Measurements from ENCODE around the gene KLK12. TPM values are rescaled to one million over a fixed set of nuclear protein-coding genes. Genes with fewer than 3 reads are reported as not detected.

Gene KLK12
- total RNA-seq, 2 experiments from 2014 or later: not detected

GRCh38 chr19:51031220-51031879 lies 3.5 kb downstream of the KLK12 start:
- Mint-ChIP-seq H3K27me3 (peaks cover 12% of the 10 kb centered on the region), H3K9me3 (no peaks in the 10 kb centered on the region), H3K36me3 (ENCODE audit: low read depth) (no peaks in the 10 kb centered on the region), H3K27ac (no peak overlapping the region), H3K4me1 (no peaks in the 10 kb centered on the region), H3K4me3 (no peak overlapping the region)
- POLR2A ChIA-PET: no interaction called here
- CTCF ChIA-PET: no interaction called here
- DNase-seq: no peak

- POLR2A ChIA-PET: no interaction called here
- H3K27ac Mint-ChIP-seq: no peak overlapping the region
- H3K27me3 Mint-ChIP-seq: peaks cover 12% of the 10 kb centered on the region
- no peaks in the 10 kb centered on the region for H3K9me3 Mint-ChIP-seq
- no peak for DNase-seq
- H3K36me3 Mint-ChIP-seq (ENCODE audit: low read depth): no peaks in the 10 kb centered on the region
- CTCF ChIA-PET: no interaction called here
- H3K4me3 Mint-ChIP-seq: no peak overlapping the region
- no peaks in the 10 kb centered on the region for H3K4me1 Mint-ChIP-seq
Measured at GRCh38 chr19:51030631-51031030, 4.2 kb downstream of the KLK12 start.

DNA sequence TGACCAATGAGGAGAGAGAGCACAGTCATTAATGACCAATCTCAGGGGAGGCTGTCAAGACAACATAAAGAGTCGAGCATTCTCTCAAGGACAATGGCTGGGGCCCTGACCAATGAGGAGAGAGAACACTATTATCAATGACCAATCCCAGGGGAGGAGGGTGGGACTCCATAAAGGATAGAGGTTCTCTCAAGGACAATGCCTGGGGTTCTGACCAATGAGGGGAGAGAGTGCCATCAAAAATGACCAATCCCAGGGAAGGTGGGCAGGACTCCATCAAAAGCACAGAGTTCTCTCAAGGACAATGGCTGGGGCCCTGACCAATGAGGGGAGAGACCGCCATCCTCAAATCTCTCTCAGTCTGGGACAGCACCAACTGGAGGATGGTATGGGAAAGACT lies 5.1 kb downstream of the KLK12 start:
- Mint-ChIP-seq H3K27ac (no peak overlapping the region), H3K4me3 (no peak overlapping the region), H3K27me3 (peaks cover 8% of the 10 kb centered on the region), H3K4me1 (no peaks in the 10 kb centered on the region), H3K9me3 (no peaks in the 10 kb centered on the region), H3K36me3 (ENCODE audit: low read depth) (no peaks in the 10 kb centered on the region)
- ChIA-PET CTCF (no interaction called here), POLR2A (no interaction called here)
- DNase-seq: no peak

DNA sequence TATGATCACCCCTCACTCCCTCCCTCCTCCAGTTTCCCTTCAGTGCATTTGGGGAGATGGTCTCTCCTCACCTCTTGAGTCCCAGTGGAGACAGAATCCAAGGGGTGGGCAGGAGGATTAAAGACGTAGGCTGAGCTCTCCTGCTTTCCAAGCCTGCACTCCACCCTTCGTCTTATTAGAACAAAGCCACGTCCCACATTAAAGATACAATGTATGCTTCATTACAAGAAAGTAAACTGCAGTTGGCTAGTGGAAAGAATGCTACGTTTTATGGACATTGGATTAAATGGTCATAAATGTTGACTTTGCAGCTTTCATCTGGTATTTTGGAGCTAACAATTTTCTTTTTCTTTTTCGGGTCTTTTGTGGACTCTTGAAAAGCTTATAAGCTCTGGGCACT lies 6.9 kb downstream of the KLK12 start:
- POLR2A ChIA-PET: no interaction called here
- Mint-ChIP-seq H3K36me3 (ENCODE audit: low read depth) (no peaks in the 10 kb centered on the region), H3K4me3 (no peak overlapping the region), H3K4me1 (no peaks in the 10 kb centered on the region), H3K27me3 (peaks cover 8% of the 10 kb centered on the region), H3K9me3 (no peaks in the 10 kb centered on the region), H3K27ac (no peak overlapping the region)
- no peak for DNase-seq
- CTCF ChIA-PET: no interaction called here

DNA sequence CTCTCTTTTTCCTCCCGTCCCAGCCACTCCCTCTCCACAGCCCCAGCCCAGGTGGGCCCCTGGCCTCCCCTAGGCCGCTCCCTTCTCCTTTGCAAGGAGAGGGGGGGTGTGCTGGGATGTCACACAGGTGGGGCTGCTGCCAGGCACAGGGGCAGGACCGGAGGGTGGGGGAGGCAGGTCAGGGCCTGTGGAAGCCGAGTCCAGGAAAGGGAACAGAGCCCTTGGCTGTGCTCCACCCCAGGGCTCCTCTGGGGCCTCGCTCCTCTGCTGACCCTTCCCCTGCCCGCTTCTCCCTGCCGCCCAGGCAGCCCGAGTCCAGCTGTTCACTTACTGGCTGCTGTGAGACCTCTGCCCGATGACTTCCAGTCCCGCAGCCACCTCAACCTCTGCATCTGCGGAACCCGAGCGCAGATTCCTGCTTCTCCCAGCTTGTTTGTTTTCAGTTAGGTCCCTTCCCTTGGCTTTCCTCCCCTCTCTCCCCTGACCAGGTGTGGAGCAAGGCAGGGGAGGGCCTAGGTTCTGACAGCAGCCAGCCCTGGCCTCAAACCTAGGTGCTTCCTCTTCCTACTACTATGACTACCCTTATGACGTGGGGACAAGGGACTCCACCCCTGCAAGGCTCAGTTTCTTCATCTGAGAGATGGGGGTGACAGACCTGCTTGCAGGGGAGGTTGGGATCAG lies 7.5 kb downstream of the KLK12 start:
- H3K4me3 Mint-ChIP-seq: no peak overlapping the region
- CTCF ChIA-PET: no interaction called here

DNA sequence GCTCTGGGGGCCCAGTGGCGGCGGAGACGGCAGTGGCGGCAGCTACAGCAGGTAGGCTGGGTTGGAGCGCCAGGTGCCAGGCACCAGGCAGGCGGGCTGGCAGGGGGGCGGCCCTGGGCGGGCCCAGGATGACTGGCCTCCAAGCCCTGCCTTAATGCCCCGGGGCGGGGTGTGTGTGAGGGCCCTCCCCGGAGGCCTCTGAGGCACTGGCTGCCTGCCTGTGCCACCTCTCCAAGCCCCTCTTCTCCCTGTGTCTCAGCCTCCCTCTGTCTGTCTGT lies 8.3 kb downstream of the KLK12 start, which contains the start of gene KLK11:
KLK11 (minus strand) TSS at position 63 of the 278 bp plus-strand sequence. CDS start 985 bp downstream, outside the sequence.
- no peak within 1 kb of the TSS for H3K27ac Mint-ChIP-seq
- H3K9me3 Mint-ChIP-seq: no peaks in the 10 kb centered on the region
- POLR2A ChIA-PET: no interaction called here
- peaks cover 11% of the 10 kb centered on the region for H3K27me3 Mint-ChIP-seq
- H3K36me3 Mint-ChIP-seq (ENCODE audit: low read depth): no peaks in the 10 kb centered on the region
- H3K4me1 Mint-ChIP-seq: no peaks in the 10 kb centered on the region
- DNase-seq: no peak
- H3K4me3 Mint-ChIP-seq: no peak within 1 kb of the TSS
- CTCF ChIA-PET: no interaction called here

More for the DNA sequence above, 7.5 kb downstream of the KLK12 start:
- Mint-ChIP-seq H3K4me1 (no peaks in the 10 kb centered on the region), H3K9me3 (no peaks in the 10 kb centered on the region), H3K27me3 (peaks cover 11% of the 10 kb centered on the region), H3K27ac (no peak overlapping the region), H3K36me3 (ENCODE audit: low read depth) (no peaks in the 10 kb centered on the region)
- DNase-seq: no peak
- POLR2A ChIA-PET: no interaction called here

DNA sequence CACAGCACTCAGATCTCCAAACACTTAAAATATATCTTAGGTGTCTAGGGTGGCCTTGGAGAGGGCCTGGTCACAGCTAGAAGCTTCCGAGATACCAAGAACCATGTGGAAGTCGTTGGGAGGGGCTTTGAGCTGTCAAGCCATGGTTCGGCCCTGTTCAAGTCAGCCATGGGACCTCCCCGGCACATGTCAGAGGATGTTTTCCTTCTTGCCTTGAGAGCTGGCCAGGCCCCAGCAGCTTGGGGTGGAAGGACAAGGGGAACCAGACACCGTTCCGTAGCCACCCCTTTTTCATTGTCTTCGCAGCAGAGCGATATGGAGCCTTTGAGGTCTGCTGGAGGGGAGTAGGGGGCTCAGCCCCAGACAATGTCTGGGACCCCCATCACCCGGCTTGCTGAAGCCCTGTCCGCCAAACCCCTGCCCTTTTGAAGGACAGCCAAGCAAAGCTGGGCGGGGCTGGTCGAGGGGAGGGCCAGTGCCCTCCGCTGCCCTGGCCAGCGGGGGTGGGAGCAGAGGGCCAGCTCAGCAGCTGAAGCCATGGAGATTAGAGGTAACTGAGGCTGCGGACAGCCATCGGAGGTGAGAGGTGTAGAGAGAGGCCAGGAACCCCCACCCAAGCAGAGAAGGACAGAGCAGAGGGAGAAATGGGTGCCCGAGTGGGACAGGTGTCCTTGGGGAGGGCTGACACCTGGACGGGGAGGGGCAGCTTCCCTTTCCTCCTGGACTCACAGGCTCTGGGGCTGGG lies 8.8 kb downstream of the KLK12 start:
- CTCF ChIA-PET: no interaction called here
- H3K36me3 Mint-ChIP-seq (ENCODE audit: low read depth): no peaks in the 10 kb centered on the region
- POLR2A ChIA-PET: no interaction called here
- no peak overlapping the region for H3K4me3 Mint-ChIP-seq
- no peak overlapping the region for H3K27ac Mint-ChIP-seq
- no peaks in the 10 kb centered on the region for H3K9me3 Mint-ChIP-seq
- peaks cover 11% of the 10 kb centered on the region for H3K27me3 Mint-ChIP-seq
- H3K4me1 Mint-ChIP-seq: no peaks in the 10 kb centered on the region
- DNase-seq: no peak

GRCh38 chr19:51025401-51025800 lies 9.4 kb downstream of the KLK12 start:
- CTCF ChIA-PET: no interaction called here
- no peak for DNase-seq

DNA sequence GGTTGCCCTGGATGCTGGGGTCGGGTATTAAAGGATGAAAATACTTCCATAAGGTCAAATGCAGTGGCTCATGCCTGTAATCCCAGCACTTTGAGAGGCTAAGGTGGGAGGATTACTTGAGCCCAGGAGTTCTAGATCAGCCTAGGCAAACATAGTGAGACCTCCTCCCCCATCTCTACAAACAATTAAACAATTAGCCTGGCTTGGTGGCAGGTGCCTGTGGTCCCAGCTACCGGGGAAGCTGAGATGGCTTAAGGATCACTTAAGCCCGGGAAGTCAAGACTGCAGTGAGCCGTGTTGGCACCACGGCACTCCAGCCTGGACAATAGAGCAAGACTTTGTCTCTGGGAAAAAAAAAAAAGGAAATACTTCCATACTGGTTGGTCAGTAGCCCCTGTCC lies 9.9 kb downstream of the KLK12 start:
- Mint-ChIP-seq H3K36me3 (ENCODE audit: low read depth) (no peaks in the 10 kb centered on the region), H3K9me3 (no peaks in the 10 kb centered on the region), H3K27ac (no peak overlapping the region), H3K4me3 (no peak overlapping the region), H3K4me1 (peaks cover under 1% of the 10 kb centered on the region), H3K27me3 (peaks cover 16% of the 10 kb centered on the region)
- no peak for DNase-seq
- ChIA-PET POLR2A (no interaction called here), CTCF (no interaction called here)

More at GRCh38 chr19:51025401-51025800, 9.4 kb downstream of the KLK12 start:
- no peak overlapping the region for H3K4me3 Mint-ChIP-seq
- peaks cover 12% of the 10 kb centered on the region for H3K27me3 Mint-ChIP-seq
- H3K36me3 Mint-ChIP-seq (ENCODE audit: low read depth): no peaks in the 10 kb centered on the region
- no peak overlapping the region for H3K27ac Mint-ChIP-seq
- no peaks in the 10 kb centered on the region for H3K9me3 Mint-ChIP-seq
- POLR2A ChIA-PET: no interaction called here
- H3K4me1 Mint-ChIP-seq: no peaks in the 10 kb centered on the region

- Mint-ChIP-seq H3K36me3 (ENCODE audit: low read depth) (no peaks in the 10 kb centered on the region), H3K9me3 (no peaks in the 10 kb centered on the region), H3K27ac (no peak overlapping the region), H3K27me3 (peaks cover 22% of the 10 kb centered on the region), H3K4me3 (no peak overlapping the region), H3K4me1 (peaks cover 5% of the 10 kb centered on the region)
- ChIA-PET POLR2A (no interaction called here), CTCF (no interaction called here)
- no peak for DNase-seq
Measured at GRCh38 chr19:51023946-51024345, 10.9 kb downstream of the KLK12 start.

GRCh38 chr19:51022526-51022925 lies 12.3 kb downstream of the KLK12 start:
- H3K27ac Mint-ChIP-seq: no peak overlapping the region

DNA sequence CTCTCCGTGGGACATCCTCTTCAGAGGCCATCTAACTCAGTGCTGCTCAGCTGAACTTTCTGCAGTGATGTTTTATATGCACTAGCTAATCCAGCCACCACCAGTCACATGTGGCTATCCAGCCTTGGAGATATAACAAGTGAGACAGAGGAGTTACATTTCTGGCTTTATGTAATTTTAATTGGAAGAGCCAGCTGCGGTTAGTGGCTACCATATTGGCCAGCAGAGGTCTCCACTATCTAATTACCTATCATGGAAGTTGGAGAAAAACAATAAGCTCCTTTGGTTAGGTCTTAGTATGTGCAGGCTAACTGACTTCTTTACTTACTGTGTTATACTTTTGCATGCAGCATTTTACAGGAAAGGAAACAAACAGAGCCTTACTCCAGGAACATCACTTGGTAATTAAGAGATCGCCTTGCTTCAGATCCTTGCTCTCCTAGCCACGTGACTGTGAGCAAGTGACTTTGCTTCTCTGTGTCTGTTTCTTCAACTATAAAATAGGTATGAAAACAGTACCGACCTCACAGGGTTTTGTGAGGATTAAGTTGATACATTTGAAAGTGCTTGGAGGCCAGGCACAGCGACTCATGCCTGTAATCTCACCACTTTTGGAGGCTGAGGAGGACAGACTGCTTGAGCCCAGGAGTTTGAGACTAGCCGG lies 13.7 kb downstream of the KLK12 start:
- Mint-ChIP-seq H3K4me1 (peaks cover 17% of the 10 kb centered on the region), H3K36me3 (ENCODE audit: low read depth) (peaks cover 2% of the 10 kb centered on the region), H3K27ac (no peak overlapping the region), H3K4me3 (no peak overlapping the region), H3K9me3 (no peaks in the 10 kb centered on the region), H3K27me3 (peaks cover 39% of the 10 kb centered on the region)
- ChIA-PET POLR2A (no interaction called here), CTCF (interaction anchor here (0.8 to 1.1 kb wide), 5 partner anchors 75 to 137 kb away, joined by 3 to 7 read pairs (median 3); no protein-coding TSS in a partner anchor)
- DNase-seq: no peak

More at GRCh38 chr19:51022526-51022925, 12.3 kb downstream of the KLK12 start:
- ChIA-PET POLR2A (no interaction called here), CTCF (no interaction called here)
- DNase-seq: no peak
- no peaks in the 10 kb centered on the region for H3K9me3 Mint-ChIP-seq
- H3K4me3 Mint-ChIP-seq: no peak overlapping the region
- peaks cover 12% of the 10 kb centered on the region for H3K4me1 Mint-ChIP-seq
- peaks cover 31% of the 10 kb centered on the region for H3K27me3 Mint-ChIP-seq
- H3K36me3 Mint-ChIP-seq (ENCODE audit: low read depth): peaks cover 2% of the 10 kb centered on the region

- Mint-ChIP-seq H3K36me3 (ENCODE audit: low read depth) (peaks cover 2% of the 10 kb centered on the region), H3K27ac (no peak within 1 kb of the TSS), H3K4me1 (peaks cover 22% of the 10 kb centered on the region), H3K9me3 (no peaks in the 10 kb centered on the region), H3K4me3 (no peak within 1 kb of the TSS), H3K27me3 (peaks cover 48% of the 10 kb centered on the region)
- CTCF ChIA-PET: no interaction called here
- POLR2A ChIA-PET: no interaction called here
- no peak for DNase-seq
Measured at GRCh38 chr19:51019544-51019925, 15.3 kb downstream of the KLK12 start, which contains the start of gene KLK10. Gene KLK10, minus strand, starts transcription at chr19:51019709. Its CDS starts 579 bp downstream, at chr19:51019130.
